GM12801 (cell line): Measurements from ENCODE around the gene MAPK4.

Source experiments
- CTCF ChIP-seq: IDR thresholded peaks from one replicate; pipeline ENCODE4 v1.5.1; 2011; ENCODE audit warnings: control low read depth; ENCODE audit not compliant: insufficient read length; ENCODE audit errors: extremely low read depth

MAPK4 gene

GRCh38 chr18:50559752-50560680 lies at the start of gene MAPK4:
Gene MAPK4 (plus strand): TSS chr18:50560087. CDS start chr18:50663959, 103,872 bp downstream.
- no peak for TF ChIP-seq CTCF

- no peak for TF ChIP-seq CTCF
Observed at GRCh38 chr18:50518787-50519546, 40.9 kb upstream of the MAPK4 start.

GRCh38 chr18:50523165-50523564 lies 36.7 kb upstream of the MAPK4 start:
- no peak for TF ChIP-seq CTCF

GRCh38 chr18:50527636-50528307 lies 32.1 kb upstream of the MAPK4 start:
- TF ChIP-seq CTCF = no peak

GRCh38 chr18:50528806-50529205 lies 31.1 kb upstream of the MAPK4 start:
- TF ChIP-seq CTCF = no peak

- no peak for TF ChIP-seq CTCF
Observed at GRCh38 chr18:50545936-50546335, 14.0 kb upstream of the MAPK4 start.

GRCh38 chr18:50548160-50548559 lies 11.7 kb upstream of the MAPK4 start:
- TF ChIP-seq CTCF = no peak
